Measurements from ENCODE around the gene KCNJ16.

The KCNJ16 gene

DNA sequence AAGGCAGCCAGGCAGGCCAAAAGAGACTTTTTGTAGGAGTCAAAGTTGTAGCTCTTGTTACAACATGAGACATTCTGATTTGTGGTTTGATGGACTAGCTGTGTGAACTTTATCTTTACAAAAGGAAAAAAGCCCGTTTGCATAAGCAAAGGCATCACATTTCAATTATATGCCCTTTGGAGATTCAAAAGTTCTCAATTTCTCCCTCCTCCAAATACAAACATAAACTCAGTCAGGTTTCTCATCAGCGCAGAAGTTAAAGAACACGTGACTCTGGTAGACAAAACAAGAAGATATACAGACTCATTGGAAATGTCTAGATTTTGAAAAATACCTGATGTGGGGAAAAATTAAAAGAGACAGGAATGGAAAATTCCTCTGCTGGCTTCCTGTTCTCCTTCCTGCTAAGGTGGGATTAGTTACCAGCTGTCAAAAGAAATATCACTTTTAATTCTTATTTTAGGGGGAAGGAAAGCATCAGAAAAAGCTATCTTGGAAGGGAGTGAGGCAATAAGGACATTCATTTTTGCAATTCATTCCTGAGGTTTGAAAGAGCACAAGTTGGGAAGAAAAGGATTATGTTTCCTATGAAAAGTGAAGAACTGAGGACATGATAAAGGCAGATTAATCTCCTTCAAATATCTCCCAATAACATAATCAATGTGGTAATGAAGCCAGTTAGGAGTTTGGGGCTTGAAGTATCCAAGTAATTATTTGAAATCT is 4.6 kb upstream of the KCNJ16 start:
- DNase-seq (ENCODE audit: low read depth in 3 of 3): no peak

- no peak for DNase-seq (ENCODE audit: low read depth in 3 of 3)
Measured at GRCh38 chr17:70071127-70071526, 3.9 kb upstream of the KCNJ16 start.

- DNase-seq (ENCODE audit: low read depth in 3 of 3): no peak
Measured at GRCh38 chr17:70071620-70072019, 3.4 kb upstream of the KCNJ16 start.

DNA sequence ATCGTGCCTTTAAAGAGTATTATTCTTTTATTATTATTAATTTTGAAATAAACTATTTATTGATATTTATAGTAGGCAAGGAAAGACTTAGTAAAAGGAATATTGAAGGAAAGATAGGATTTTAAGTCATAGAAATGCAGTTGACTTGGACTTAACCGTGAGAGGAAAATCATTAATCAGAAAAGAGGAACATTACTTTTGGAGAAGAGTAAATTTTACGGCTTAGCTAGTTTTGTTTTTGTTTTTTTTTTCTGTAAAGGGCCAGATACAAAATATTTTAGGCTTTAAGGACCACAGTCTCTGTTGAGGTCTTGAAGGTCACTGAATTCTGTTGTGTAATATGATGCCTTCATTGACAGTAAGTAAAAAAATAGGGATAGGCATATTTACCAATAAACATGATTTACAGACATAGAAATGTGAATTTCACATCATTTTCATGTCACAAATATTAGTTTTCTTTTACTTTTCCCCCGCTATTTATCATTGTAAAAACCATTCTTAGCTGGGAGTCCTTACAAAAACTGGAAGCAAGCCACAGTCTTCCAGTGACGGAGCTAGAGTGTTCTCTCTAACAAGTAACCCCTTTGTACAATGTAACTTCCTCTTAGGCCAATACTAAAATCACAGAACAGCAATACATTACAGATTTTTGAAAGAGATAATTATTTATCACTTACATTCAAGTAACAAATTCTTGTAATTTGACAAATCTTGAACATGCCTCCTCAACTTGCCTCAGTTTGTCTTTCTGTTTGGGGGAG is 2.3 kb upstream of the KCNJ16 start:
- no peak for DNase-seq (ENCODE audit: low read depth in 3 of 3)

- no peak for DNase-seq (ENCODE audit: low read depth in 3 of 3)
Measured at GRCh38 chr17:70073310-70073709, 1.7 kb upstream of the KCNJ16 start.

DNA sequence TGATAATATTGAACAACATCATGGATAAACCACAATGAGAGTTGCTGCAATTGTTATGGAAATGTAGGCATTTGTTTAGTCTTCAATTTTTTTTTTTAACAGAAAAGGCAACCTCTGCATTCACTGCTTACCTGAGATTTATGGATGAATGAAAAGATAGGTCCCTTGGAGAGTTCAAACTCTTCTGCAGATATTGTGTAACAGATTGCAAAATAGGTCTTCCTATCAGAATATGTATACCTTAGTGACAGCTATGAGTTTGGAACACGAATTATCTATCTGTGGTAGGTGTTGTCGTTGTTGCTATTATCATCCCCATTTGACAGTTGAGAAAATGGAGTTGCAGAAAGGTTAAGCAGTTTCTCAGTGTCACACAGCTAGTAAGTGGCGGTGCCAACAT is 1.2 kb upstream of the KCNJ16 start:
- DNase-seq (ENCODE audit: low read depth in 3 of 3): no peak

DNA sequence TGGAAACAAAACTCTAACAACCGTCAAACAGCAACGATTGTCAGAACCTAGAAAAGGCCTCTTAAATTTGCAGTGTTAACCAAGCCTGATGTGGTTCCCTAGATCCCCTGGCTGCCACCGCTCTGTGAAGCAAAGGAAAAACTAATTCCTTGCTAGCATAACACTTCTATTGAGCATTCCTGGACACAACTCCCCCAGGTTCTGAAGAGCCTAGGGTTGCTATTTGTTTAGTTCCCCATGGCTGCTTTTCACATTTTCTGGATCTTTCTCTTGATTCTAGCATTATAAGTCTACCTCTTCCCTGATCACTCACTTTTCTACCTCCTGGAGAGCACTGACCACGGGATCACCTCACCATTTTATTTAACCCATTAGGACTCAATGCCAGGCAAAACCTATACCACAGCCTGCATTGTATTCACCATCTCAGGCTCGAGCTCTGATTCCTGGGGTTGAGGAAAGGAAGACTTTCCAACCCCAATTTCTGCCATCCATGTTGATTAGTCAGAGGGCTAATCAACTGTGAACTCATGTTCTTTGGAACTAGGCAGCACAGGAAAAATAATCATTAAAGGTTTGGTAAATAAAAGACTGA is 692 bp upstream of the KCNJ16 start:
- DNase-seq (ENCODE audit: low read depth in 3 of 3): no peak

GRCh38 chr17:70076189-70076588 is 1.2 kb downstream of the KCNJ16 start:
- DNase-seq (ENCODE audit: low read depth in 3 of 3): no peak

DNA sequence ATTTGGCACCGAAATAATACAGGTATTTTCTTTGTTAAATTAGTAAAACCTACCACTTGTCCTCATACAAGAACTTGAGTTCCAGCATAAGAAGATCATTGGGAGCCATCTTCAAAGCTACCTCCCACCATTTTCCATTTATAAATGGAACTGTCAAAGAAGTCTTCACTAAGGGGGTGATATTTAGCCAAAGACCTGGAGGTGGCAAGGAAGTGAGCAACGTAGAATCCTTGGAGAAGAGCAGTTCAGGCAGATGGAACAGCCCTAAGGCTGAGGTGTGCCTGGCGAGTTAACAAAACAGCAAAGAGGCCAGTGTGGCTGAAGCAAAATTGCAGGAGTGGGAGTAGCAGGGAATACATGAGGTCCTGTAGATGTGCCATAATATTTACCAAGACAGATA is 1.8 kb downstream of the KCNJ16 start:
- no peak for DNase-seq (ENCODE audit: low read depth in 3 of 3)

- DNase-seq (ENCODE audit: low read depth in 3 of 3): no peak
Measured at GRCh38 chr17:70078549-70078948, 3.5 kb downstream of the KCNJ16 start.

- DNase-seq (ENCODE audit: low read depth in 3 of 3): no peak
Measured at GRCh38 chr17:70078994-70079531, 4.0 kb downstream of the KCNJ16 start.

DNA sequence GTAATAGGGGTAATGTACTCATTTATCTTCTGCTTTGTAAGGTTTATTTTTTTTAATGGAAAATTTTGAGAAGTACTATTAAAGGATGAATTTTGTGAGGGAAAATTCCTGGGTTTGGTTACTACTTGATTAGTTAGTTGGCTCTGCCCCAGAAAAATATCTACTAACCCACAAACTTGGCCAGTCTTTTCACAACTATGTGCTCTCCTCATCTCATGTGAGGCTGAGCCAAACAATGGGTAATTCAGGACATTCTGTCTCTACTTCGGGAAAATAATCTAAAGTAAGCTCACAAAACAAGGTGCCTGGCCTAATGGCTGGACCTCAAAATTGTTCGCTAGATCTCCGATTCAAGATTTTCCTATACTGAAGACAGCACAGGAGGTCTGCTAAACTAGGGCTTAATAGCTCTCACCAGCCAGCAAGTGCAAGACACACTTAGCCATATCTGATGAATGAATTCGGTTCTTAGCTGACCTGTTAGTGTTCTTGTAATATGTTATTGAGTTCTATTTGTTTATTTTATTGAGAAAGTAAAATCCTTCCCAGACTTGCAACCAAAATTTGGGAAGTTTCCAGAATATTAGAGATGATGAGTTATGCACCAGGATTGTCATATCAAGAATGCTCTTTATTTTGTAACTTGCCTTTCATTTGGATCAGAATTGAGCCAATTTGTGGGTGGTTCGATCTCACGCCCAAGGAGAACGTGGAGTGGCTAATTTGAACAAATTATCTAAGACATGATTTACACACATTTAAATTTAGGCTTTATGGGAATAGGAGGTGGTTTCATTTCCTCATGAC is 5.7 kb downstream of the KCNJ16 start:
- DNase-seq (ENCODE audit: low read depth in 3 of 3): no peak

GRCh38 chr17:70081885-70082284 is 6.9 kb downstream of the KCNJ16 start:
- DNase-seq (ENCODE audit: low read depth in 3 of 3): no peak

DNA sequence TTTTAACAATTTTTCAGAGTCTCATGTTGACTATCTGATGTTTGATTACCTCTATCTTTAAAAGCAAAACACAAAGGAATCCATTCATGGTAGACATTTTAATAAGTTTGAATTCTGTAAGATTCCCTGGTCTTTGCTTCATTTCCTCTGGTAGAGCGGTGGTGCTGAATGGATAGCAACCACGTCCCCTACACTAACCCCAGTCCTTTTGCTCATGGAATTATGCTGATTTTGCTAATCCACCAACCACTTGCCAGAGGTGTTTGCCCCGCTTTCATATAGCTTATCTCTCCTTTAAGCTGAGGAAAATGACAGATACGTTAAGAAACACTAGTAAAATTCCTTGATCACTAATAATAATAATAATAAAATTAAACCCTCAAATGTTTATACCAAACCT is 9.5 kb downstream of the KCNJ16 start:
- no peak for DNase-seq (ENCODE audit: low read depth in 3 of 3)

DNA sequence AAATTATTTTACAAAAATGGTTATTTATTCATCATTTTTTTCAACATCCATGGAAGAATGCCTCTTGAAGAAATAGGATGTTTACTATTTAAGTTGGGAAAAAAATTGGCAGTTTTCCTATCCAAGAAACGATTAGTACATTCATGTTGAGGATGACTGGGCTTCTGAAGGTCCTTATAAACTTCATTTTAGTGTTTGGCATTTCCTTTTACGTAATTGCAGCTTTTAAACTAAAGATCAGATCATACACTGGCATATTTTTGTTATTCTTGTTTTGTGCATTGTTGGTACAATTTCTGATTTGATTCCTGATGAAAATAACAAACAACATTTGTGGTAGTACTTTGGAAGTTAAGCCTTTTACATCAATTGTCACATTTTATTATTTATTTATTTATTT is 11.5 kb downstream of the KCNJ16 start:
- DNase-seq (ENCODE audit: low read depth in 3 of 3): no peak

- DNase-seq (ENCODE audit: low read depth in 3 of 3): no peak
Measured at GRCh38 chr17:70089513-70090148, 14.6 kb downstream of the KCNJ16 start.

DNA sequence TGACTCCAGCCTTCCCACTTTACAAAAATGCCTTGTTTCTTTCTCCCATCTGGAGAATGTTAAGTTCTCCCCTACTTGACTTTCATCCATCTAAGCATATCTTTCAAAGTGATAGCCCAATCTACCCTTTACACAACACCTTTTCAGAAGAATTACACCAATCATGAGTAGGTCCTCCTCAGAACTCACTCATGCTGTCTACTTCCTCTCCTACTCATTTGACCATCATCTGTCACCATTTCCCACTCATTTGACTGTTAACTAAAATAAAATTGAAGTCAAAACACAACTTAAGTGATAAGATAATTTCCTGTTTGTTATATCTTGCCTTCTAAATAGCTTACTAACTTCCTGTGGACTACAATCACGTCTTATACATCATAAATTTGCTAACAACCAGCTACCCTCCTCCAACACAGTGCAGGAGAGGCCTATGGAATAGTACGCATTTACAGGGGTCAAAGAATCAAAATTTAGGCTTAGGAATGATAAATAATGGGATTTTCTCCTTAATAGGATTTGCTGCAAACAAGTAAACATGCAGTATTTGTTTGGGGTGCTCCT is 16.1 kb downstream of the KCNJ16 start:
- DNase-seq (ENCODE audit: low read depth in 3 of 3): no peak

DNA sequence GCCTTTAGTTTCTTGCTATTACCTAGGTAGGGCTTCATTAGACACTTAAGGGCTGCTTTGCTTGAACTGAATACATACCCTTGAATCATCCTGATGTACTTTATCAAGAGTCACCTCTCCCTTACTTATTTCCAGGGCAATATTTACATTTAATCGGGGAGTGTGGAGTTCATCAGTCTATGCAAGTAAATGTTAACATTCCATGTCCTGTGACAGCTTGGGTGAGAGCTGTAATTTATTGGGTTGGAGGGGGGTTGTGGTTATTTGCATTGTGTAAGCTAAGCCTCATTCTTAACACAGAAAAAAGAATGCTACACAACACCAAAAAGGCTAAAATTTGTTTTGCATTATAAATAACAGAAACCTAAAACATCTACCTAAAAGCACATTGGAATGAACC is 16.7 kb downstream of the KCNJ16 start:
- DNase-seq (ENCODE audit: low read depth in 3 of 3): no peak

DNA sequence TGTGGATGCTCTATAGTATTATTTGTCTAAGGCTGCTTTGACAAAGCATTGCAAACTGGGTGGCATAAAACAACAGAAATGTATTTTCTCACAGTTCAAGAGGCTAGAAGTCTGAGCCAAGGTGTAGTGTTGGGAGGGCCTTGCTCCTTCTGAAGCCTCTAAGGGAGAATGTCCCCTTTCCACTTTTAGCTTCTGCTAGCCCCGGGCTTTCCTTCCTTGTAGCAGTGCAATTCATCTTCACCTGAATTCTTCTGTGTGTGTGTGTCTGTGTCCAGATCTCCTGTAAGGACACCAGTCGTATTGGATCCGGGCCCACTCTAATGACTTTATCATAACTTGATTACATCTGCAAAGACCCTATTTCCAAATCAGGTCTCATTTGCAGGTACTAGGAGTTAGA is 18.1 kb downstream of the KCNJ16 start:
- no peak for DNase-seq (ENCODE audit: low read depth in 3 of 3)

DNA sequence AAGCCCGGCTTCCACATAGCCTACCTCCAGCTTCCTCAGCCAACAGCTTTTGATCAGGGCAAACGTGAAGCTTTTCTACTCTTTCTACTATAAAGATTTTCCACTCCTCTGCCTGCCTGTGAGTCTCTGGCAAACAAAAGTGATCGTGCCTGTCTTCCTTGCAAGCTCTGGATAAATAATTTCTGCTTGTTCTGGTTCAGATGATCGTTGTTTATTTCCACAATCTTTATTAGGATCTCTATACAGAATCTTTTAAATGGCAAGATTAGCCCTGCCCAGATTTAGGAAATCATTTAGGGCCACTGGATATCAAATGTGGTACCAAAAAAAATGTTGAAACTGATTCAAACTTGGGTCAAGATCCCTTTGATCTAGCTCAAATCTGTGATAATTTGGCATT is 20.4 kb downstream of the KCNJ16 start:
- DNase-seq (ENCODE audit: low read depth in 3 of 3): no peak

DNA sequence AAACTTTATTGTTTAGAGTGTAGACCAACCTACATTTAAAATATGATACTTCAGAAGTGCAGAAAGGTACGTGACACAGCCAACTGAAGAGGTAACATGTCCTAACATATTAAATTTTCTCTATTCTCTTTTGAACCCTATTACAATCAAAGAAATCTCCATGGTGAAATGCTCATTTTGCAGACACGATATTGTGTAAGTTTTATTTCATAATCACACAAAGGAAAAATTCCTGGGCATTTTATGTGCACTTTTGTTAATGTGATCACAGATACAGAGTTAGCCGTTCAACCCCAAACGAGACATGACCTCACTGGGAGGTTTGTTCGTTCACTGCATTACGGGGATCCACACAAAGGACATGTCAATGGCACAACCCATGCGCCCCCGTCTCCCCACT is 21.8 kb downstream of the KCNJ16 start:
- no peak for DNase-seq (ENCODE audit: low read depth in 3 of 3)

Data from stimulated activated CD4-positive, alpha-beta T cell treated with anti-CD3 and anti-CD28 coated beads, TNF-alpha, amount 100 ng/mL, for 4 hours (primary cell).